ENCODE measurements around the gene CKMT2.

Gene CKMT2

GRCh38 chr5:81239613-81240012, 6.5 kb downstream of the CKMT2 start:
- no peak overlapping the region for H3K9ac ChIP-seq (ENCODE audit: low read length)
- no peak overlapping the region for H3K4me3 ChIP-seq (ENCODE audit: low read length)

GRCh38 chr5:81241001-81241400, 7.9 kb downstream of the CKMT2 start:
- Histone ChIP-seq H3K4me1 (ENCODE audit: control insufficient read depth, low read depth, low read length) (no peaks in the 10 kb centered on the region), H3K27ac (ENCODE audit: low read length) (no peak overlapping the region), H3K4me3 (ENCODE audit: low read length) (no peak overlapping the region), H3K36me3 (ENCODE audit: control insufficient read depth, low read depth, low read length) (no peaks in the 10 kb centered on the region), H3K27me3 (ENCODE audit: control insufficient read depth, insufficient read depth, low read length) (no peaks in the 10 kb centered on the region), H3K9me3 (ENCODE audit: control insufficient read depth, low read depth, low read length) (no peaks in the 10 kb centered on the region), H3K9ac (ENCODE audit: low read length) (no peak overlapping the region)

More at GRCh38 chr5:81239613-81240012, 6.5 kb downstream of the CKMT2 start:
- no peak overlapping the region for H3K27ac ChIP-seq (ENCODE audit: low read length)
- no peaks in the 10 kb centered on the region for H3K9me3 ChIP-seq (ENCODE audit: control insufficient read depth, low read depth, low read length)
- no peaks in the 10 kb centered on the region for H3K27me3 ChIP-seq (ENCODE audit: control insufficient read depth, insufficient read depth, low read length)
- peaks cover 5% of the 10 kb centered on the region for H3K4me1 ChIP-seq (ENCODE audit: control insufficient read depth, low read depth, low read length)
- peaks cover 5% of the 10 kb centered on the region for H3K36me3 ChIP-seq (ENCODE audit: control insufficient read depth, low read depth, low read length)

GRCh38 chr5:81241961-81242648, 9.0 kb downstream of the CKMT2 start:
- no peaks in the 10 kb centered on the region for H3K36me3 ChIP-seq (ENCODE audit: control insufficient read depth, low read depth, low read length)
- H3K4me1 ChIP-seq (ENCODE audit: control insufficient read depth, low read depth, low read length) = peaks cover 4% of the 10 kb centered on the region
- H3K9me3 ChIP-seq (ENCODE audit: control insufficient read depth, low read depth, low read length) = no peaks in the 10 kb centered on the region
- H3K4me3 ChIP-seq (ENCODE audit: low read length) = no peak overlapping the region
- H3K9ac ChIP-seq (ENCODE audit: low read length) = no peak overlapping the region
- H3K27me3 ChIP-seq (ENCODE audit: control insufficient read depth, insufficient read depth, low read length) = no peaks in the 10 kb centered on the region
- H3K27ac ChIP-seq (ENCODE audit: low read length) = no peak overlapping the region

- no peak overlapping the region for H3K9ac ChIP-seq (ENCODE audit: low read length)
- no peak overlapping the region for H3K4me3 ChIP-seq (ENCODE audit: low read length)
- no peaks in the 10 kb centered on the region for H3K27me3 ChIP-seq (ENCODE audit: control insufficient read depth, insufficient read depth, low read length)
- H3K36me3 ChIP-seq (ENCODE audit: control insufficient read depth, low read depth, low read length) = no peaks in the 10 kb centered on the region
- no peaks in the 10 kb centered on the region for H3K9me3 ChIP-seq (ENCODE audit: control insufficient read depth, low read depth, low read length)
- H3K4me1 ChIP-seq (ENCODE audit: control insufficient read depth, low read depth, low read length) = peaks cover 8% of the 10 kb centered on the region
- H3K27ac ChIP-seq (ENCODE audit: low read length) = no peak overlapping the region
Observed at GRCh38 chr5:81242906-81243436, 9.8 kb downstream of the CKMT2 start.

GRCh38 chr5:81244451-81244850, 11.3 kb downstream of the CKMT2 start:
- Histone ChIP-seq H3K9ac (ENCODE audit: low read length) (no peak overlapping the region), H3K9me3 (ENCODE audit: control insufficient read depth, low read depth, low read length) (no peaks in the 10 kb centered on the region), H3K4me3 (ENCODE audit: low read length) (no peak overlapping the region), H3K4me1 (ENCODE audit: control insufficient read depth, low read depth, low read length) (peaks cover 8% of the 10 kb centered on the region), H3K27ac (ENCODE audit: low read length) (no peak overlapping the region), H3K27me3 (ENCODE audit: control insufficient read depth, insufficient read depth, low read length) (no peaks in the 10 kb centered on the region), H3K36me3 (ENCODE audit: control insufficient read depth, low read depth, low read length) (no peaks in the 10 kb centered on the region)

GRCh38 chr5:81245871-81246235, 12.7 kb downstream of the CKMT2 start:
- no peaks in the 10 kb centered on the region for H3K27me3 ChIP-seq (ENCODE audit: control insufficient read depth, insufficient read depth, low read length)
- no peak overlapping the region for H3K27ac ChIP-seq (ENCODE audit: low read length)
- H3K4me1 ChIP-seq (ENCODE audit: control insufficient read depth, low read depth, low read length) = peaks cover 8% of the 10 kb centered on the region
- no peaks in the 10 kb centered on the region for H3K36me3 ChIP-seq (ENCODE audit: control insufficient read depth, low read depth, low read length)
- H3K9me3 ChIP-seq (ENCODE audit: control insufficient read depth, low read depth, low read length) = no peaks in the 10 kb centered on the region
- no peak overlapping the region for H3K4me3 ChIP-seq (ENCODE audit: low read length)
- H3K9ac ChIP-seq (ENCODE audit: low read length) = no peak overlapping the region

- Histone ChIP-seq H3K36me3 (ENCODE audit: control insufficient read depth, low read depth, low read length) (no peaks in the 10 kb centered on the region), H3K4me3 (ENCODE audit: low read length) (no peak overlapping the region), H3K9me3 (ENCODE audit: control insufficient read depth, low read depth, low read length) (no peaks in the 10 kb centered on the region), H3K4me1 (ENCODE audit: control insufficient read depth, low read depth, low read length) (peaks cover 8% of the 10 kb centered on the region), H3K9ac (ENCODE audit: low read length) (no peak overlapping the region), H3K27me3 (ENCODE audit: control insufficient read depth, insufficient read depth, low read length) (no peaks in the 10 kb centered on the region), H3K27ac (ENCODE audit: low read length) (no peak overlapping the region)
Observed at GRCh38 chr5:81246697-81247096, 13.6 kb downstream of the CKMT2 start.

- Histone ChIP-seq H3K9me3 (ENCODE audit: control insufficient read depth, low read depth, low read length) (no peaks in the 10 kb centered on the region), H3K27me3 (ENCODE audit: control insufficient read depth, insufficient read depth, low read length) (no peaks in the 10 kb centered on the region), H3K4me3 (ENCODE audit: low read length) (no peak overlapping the region), H3K27ac (ENCODE audit: low read length) (no peak overlapping the region), H3K4me1 (ENCODE audit: control insufficient read depth, low read depth, low read length) (peaks cover 8% of the 10 kb centered on the region), H3K36me3 (ENCODE audit: control insufficient read depth, low read depth, low read length) (no peaks in the 10 kb centered on the region), H3K9ac (ENCODE audit: low read length) (no peak overlapping the region)
Observed at GRCh38 chr5:81247441-81247972, 14.4 kb downstream of the CKMT2 start.

GRCh38 chr5:81249240-81249639, 16.1 kb downstream of the CKMT2 start:
- H3K9ac ChIP-seq (ENCODE audit: low read length) = no peak overlapping the region
- no peak overlapping the region for H3K4me3 ChIP-seq (ENCODE audit: low read length)
- no peaks in the 10 kb centered on the region for H3K36me3 ChIP-seq (ENCODE audit: control insufficient read depth, low read depth, low read length)
- H3K9me3 ChIP-seq (ENCODE audit: control insufficient read depth, low read depth, low read length) = no peaks in the 10 kb centered on the region
- no peaks in the 10 kb centered on the region for H3K27me3 ChIP-seq (ENCODE audit: control insufficient read depth, insufficient read depth, low read length)
- no peak overlapping the region for H3K27ac ChIP-seq (ENCODE audit: low read length)
- peaks cover 8% of the 10 kb centered on the region for H3K4me1 ChIP-seq (ENCODE audit: control insufficient read depth, low read depth, low read length)

- no peak overlapping the region for H3K27ac ChIP-seq (ENCODE audit: low read length)
- H3K36me3 ChIP-seq (ENCODE audit: control insufficient read depth, low read depth, low read length) = no peaks in the 10 kb centered on the region
- no peak overlapping the region for H3K4me3 ChIP-seq (ENCODE audit: low read length)
- no peak overlapping the region for H3K9ac ChIP-seq (ENCODE audit: low read length)
- H3K27me3 ChIP-seq (ENCODE audit: control insufficient read depth, insufficient read depth, low read length) = no peaks in the 10 kb centered on the region
- H3K4me1 ChIP-seq (ENCODE audit: control insufficient read depth, low read depth, low read length) = peaks cover 8% of the 10 kb centered on the region
- no peaks in the 10 kb centered on the region for H3K9me3 ChIP-seq (ENCODE audit: control insufficient read depth, low read depth, low read length)
Observed at GRCh38 chr5:81250004-81250403, 16.9 kb downstream of the CKMT2 start.

- no peaks in the 10 kb centered on the region for H3K9me3 ChIP-seq (ENCODE audit: control insufficient read depth, low read depth, low read length)
- H3K27me3 ChIP-seq (ENCODE audit: control insufficient read depth, insufficient read depth, low read length) = no peaks in the 10 kb centered on the region
- no peak overlapping the region for H3K9ac ChIP-seq (ENCODE audit: low read length)
- H3K4me3 ChIP-seq (ENCODE audit: low read length) = no peak overlapping the region
- H3K36me3 ChIP-seq (ENCODE audit: control insufficient read depth, low read depth, low read length) = no peaks in the 10 kb centered on the region
- H3K4me1 ChIP-seq (ENCODE audit: control insufficient read depth, low read depth, low read length) = peaks cover 4% of the 10 kb centered on the region
- no peak overlapping the region for H3K27ac ChIP-seq (ENCODE audit: low read length)
Observed at GRCh38 chr5:81251922-81252321, 18.8 kb downstream of the CKMT2 start.

GRCh38 chr5:81252904-81253303, 19.8 kb downstream of the CKMT2 start:
- no peaks in the 10 kb centered on the region for H3K27me3 ChIP-seq (ENCODE audit: control insufficient read depth, insufficient read depth, low read length)
- no peaks in the 10 kb centered on the region for H3K36me3 ChIP-seq (ENCODE audit: control insufficient read depth, low read depth, low read length)
- H3K27ac ChIP-seq (ENCODE audit: low read length) = no peak overlapping the region
- H3K4me3 ChIP-seq (ENCODE audit: low read length) = no peak overlapping the region
- no peak overlapping the region for H3K9ac ChIP-seq (ENCODE audit: low read length)
- no peaks in the 10 kb centered on the region for H3K9me3 ChIP-seq (ENCODE audit: control insufficient read depth, low read depth, low read length)
- H3K4me1 ChIP-seq (ENCODE audit: control insufficient read depth, low read depth, low read length) = no peaks in the 10 kb centered on the region

Data from iPS-18a (cell line).